Pancreas (tissue), 10 donors: ENCODE measurements around the gene VAV2. TPM values are rescaled to one million over a fixed set of nuclear protein-coding genes. Genes with fewer than 3 reads are reported as not detected.

Experiments
- ATAC-seq, 4 donors: fragments of 200-7000 bp; cut with Tn5 transposase; one replicate each; pipeline versions ENCODE4 v1.8.0 to v1.9.1; 2020; ENCODE audit warnings: mild to moderate bottlenecking in 4 of 4, moderate library complexity in 4 of 4
- DNase-seq, 6 donors: peaks; one replicate each; pipeline ENCODE4 v3.0.0-alpha.2; 2020
- FAIRE-seq: peaks from 2 replicates; lab custom pipeline; 2012; peaks lifted over from hg19 to GRCh38; lab: Jason Lieb, UNC
- H3K27ac ChIP-seq, 4 donors: fragments of 200-600 bp; sonication (generic); 1 replicate in 3 of 4; 2 replicates in 1 of 4; pipeline versions ENCODE4 v1.5.0 to v1.8.0; 2020
- H3K27me3 ChIP-seq, 4 donors: fragments of 200-600 bp; one replicate each; pipeline ENCODE4 v1.8.0; 2021
- H3K36me3 ChIP-seq, 3 donors: fragments of 200-600 bp; sonication (generic) in 1 of 3; one replicate each; pipeline versions ENCODE4 v1.5.0 to v1.8.0; 2020 to 2021
- H3K4me1 ChIP-seq, 3 donors: fragments of 200-600 bp; one replicate each; pipeline ENCODE4 v1.8.0; 2021
- H3K4me3 ChIP-seq, 4 donors: fragments of 200-600 bp; sonication (generic) in 2 of 4; one replicate each; pipeline versions ENCODE4 v1.5.0 to v1.8.0; 2020 to 2021
- H3K9me3 ChIP-seq, 4 donors: fragments of 200-600 bp; one replicate each; pipeline ENCODE4 v1.8.0; 2021
- WGBS, 2 donors: extraction: QIAGEN DNeasy Blood & Tissue Kit; methylation state at CpG; one replicate each; pipeline ENCODE4 v1.1.7; 2013; 5-methylcytosine and 5-hydroxymethylcytosine counted together
- intact Hi-C, 3 donors: fragments of 100-400 bp; cut with DNase I; formaldehyde crosslinking; loops; one replicate each; pipeline versions ENCODE4 v1.11.1 to v1.14.2; 2022
- polyA plus RNA-seq, 2 donors: library from polyadenylated mRNA; stranded (reverse); fragments of 200-250 nt; gene quantifications; one replicate each; pipeline ENCODE4 v1.2.3, GENCODE V29; 2013
- total RNA-seq, 6 donors: library from RNA; stranded (reverse); fragmentation: NEBNext Ultra II Directional in 4 of 6; extraction: Animal tissue kit (Norgen Biotek cat#: 25700) in 4 of 6; gene quantifications; one replicate each; pipeline versions ENCODE4 v1.2.1 to v1.2.4, GENCODE V29; 2021 to 2023
- TF ChIP-seq, protein P1 (sequence below), 4 donors: fragments of 200-600 bp; sonication (generic) in 3 of 4; IDR thresholded peaks; one replicate each; pipeline versions ENCODE4 v1.5.0 to v1.8.0; 2021; ENCODE audit warnings: antibody characterized with exemption in 4 of 4
- donor health status: healthy with polysubstance abuse.
- donor health status: DM: no; HTN: no; CAD: no; lungs with moderate emphysema.
- donor health status: DM: no; HTN: no; CAD: no.
- donor health status: control.
- donor health status: control.
- donor health status: Bipolar disorder and iron deficiency.
- donor health status: DM: yes; HTN: yes; CAD: no.
- donor health status: DM: no; HTN: no; CAD: no.
- donor health status: DM: no; HTN: no; CAD: no.
- donor health status: DM: yes; HTN: yes; CAD: no.

VAV2 gene
- total and polyA plus RNA-seq, 8 donors = 20.5 to 41.0 (median 33.6) TPM

DNA sequence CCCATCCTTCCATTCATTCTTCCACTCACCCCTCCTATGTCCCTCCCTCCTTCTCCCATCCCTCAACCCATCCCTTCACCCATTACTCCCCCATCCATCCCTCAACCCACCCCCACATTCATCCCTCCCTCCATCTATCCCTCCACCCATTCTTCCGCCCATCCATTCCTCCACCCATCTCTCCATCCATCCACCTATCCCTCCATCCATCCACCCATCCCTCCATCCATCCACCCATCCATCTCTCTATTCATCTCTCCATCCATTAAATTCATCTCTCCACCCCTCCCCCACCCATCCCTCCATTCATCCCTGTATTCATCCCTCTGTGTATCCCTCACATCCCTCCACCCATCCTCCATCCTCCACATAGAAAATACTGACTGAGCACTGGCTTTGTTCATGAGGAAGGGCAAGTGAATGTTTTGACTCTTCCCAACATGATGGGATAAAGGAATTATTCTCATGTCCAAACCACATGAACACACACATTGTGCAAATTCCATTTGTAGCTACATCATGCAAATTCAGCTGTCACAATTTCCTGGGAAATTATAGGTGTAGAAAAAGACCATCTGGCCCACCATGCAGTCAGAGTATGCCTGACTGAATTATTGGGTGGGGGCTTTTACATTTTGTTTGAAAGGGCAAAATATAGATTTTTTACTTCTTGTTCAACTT, 6.9 kb upstream of the VAV2 start:
- ATAC-seq (no peak), FAIRE-seq (no peak)

DNA sequence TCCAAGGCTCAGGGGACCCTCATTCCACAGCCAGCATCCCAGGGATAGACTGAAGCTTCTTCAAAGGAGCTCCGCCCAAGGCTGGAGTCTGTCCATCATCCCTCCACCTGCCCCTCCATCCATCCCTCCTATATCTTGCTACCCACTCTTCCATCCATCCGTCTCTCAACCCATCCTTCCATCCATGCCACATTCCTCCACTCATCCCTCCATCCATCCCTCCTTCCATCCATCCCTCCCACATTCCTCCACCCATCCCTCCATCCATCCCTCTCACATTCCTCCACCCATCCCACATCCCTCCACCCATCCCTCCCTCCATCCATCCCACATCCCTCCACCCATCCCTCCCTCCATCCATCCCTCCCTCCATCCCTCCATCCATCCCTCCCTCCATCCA, 5.5 kb upstream of the VAV2 start:
- ATAC-seq = no peak
- intact Hi-C loops = loop anchor here (5.0 to 10.0 kb wide), 4 partner anchors 203 to 463 kb away; partner anchors contain the start of gene ADAMTSL2 (in 1 of the 3)
- no peak for DNase-seq
- Histone ChIP-seq H3K27ac (no peak overlapping the region), H3K27me3 (no peaks in the 10 kb centered on the region), H3K4me3 (no peak overlapping the region), H3K9me3 (no peaks in the 10 kb centered on the region), H3K4me1 (peaks cover 7 to 12% (median 9%) of the 10 kb centered on the region in 3 donors), H3K36me3 (no peaks in the 10 kb centered on the region)
- no peak for FAIRE-seq
- 77 to 87% methylated on average over 2 of the region's 2 CpGs for WGBS, 2 donors
- TF ChIP-seq, protein P1, sequence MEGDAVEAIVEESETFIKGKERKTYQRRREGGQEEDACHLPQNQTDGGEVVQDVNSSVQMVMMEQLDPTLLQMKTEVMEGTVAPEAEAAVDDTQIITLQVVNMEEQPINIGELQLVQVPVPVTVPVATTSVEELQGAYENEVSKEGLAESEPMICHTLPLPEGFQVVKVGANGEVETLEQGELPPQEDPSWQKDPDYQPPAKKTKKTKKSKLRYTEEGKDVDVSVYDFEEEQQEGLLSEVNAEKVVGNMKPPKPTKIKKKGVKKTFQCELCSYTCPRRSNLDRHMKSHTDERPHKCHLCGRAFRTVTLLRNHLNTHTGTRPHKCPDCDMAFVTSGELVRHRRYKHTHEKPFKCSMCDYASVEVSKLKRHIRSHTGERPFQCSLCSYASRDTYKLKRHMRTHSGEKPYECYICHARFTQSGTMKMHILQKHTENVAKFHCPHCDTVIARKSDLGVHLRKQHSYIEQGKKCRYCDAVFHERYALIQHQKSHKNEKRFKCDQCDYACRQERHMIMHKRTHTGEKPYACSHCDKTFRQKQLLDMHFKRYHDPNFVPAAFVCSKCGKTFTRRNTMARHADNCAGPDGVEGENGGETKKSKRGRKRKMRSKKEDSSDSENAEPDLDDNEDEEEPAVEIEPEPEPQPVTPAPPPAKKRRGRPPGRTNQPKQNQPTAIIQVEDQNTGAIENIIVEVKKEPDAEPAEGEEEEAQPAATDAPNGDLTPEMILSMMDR (IDR thresholded peaks at IDR 0.05) = no peak

More for the DNA sequence above, 6.9 kb upstream of the VAV2 start:
- Histone ChIP-seq H3K27ac (no peak overlapping the region), H3K4me1 (peaks cover 0 to 2% (median 2%) of the 10 kb centered on the region in 3 donors), H3K4me3 (no peak overlapping the region), H3K27me3 (no peaks in the 10 kb centered on the region), H3K36me3 (no peaks in the 10 kb centered on the region), H3K9me3 (no peaks in the 10 kb centered on the region)
- intact Hi-C loops = loop anchor here (5.0 to 10.0 kb wide), 4 partner anchors 204 to 464 kb away; partner anchors contain the start of gene ADAMTSL2 (in 1 of the 3)
- WGBS, 2 donors = 89 to 95% methylated on average over 1 of the region's 1 CpG
- TF ChIP-seq, protein P1 (IDR thresholded peaks at IDR 0.05) = no peak
- DNase-seq = no peak

DNA sequence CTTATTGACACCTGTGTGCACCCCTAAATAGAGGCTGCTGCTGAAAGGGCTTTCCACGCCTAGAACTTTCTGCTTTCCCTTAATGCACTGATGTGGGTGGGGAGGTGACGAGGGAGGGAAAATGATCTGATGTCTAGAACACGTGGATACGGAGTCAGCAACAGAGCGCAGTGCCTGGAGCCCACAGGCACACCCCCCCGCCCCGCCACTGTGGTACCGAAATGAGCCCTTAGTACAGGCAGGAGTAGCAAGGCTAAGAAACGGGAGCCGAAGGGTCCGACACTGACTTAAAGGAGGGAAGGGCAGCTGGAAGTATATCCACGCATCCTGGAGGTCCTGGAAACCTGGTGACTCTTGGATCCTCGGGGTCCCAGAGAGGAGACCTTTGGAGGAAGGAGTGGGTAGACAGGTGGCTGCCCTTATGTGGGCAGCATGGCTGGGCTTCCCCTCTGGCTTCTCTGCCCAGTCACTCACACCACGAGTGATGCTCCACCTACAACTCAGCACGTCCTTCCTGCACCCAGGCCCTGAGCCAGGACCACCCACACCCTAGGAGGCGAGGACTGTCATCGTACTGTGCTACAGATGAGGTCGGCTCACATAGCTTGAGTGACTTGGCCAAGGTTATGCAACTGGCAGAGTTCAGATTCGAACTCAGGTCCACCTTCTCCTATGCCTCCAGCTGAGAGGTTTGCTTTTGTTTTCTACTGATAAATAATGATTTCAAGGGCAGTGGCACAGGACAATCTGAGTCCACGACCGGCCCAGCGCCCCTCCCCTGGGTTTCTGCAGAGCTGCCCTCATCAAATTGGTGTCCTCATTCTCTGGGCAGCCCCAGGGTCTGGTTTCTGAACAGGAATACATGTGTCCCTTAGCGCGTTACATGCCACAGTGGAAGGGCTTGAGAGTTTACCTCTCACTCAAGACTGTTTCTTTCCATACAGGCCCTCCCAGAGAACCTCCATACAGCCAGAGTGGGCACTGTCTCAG, 4.7 kb upstream of the VAV2 start:
- H3K9me3 ChIP-seq = no peaks in the 10 kb centered on the region
- 36 to 43% methylated on average over 24 of the region's 24 CpGs for WGBS, 2 donors
- H3K27ac ChIP-seq = no peak overlapping the region
- TF ChIP-seq, protein P1 (IDR thresholded peaks at IDR 0.05) = no peak
- H3K4me1 ChIP-seq = peaks cover 7 to 12% (median 9%) of the 10 kb centered on the region in 3 donors
- H3K27me3 ChIP-seq = no peaks in the 10 kb centered on the region
- intact Hi-C loops = loop anchor here (5.0 to 10.0 kb wide), 4 partner anchors 202 to 462 kb away; partner anchors contain the start of gene ADAMTSL2 (in 1 of the 3)
- ATAC-seq = no peak
- FAIRE-seq = no peak
- no peaks in the 10 kb centered on the region for H3K36me3 ChIP-seq
- DNase-seq = no peak
- H3K4me3 ChIP-seq = no peak overlapping the region

DNA sequence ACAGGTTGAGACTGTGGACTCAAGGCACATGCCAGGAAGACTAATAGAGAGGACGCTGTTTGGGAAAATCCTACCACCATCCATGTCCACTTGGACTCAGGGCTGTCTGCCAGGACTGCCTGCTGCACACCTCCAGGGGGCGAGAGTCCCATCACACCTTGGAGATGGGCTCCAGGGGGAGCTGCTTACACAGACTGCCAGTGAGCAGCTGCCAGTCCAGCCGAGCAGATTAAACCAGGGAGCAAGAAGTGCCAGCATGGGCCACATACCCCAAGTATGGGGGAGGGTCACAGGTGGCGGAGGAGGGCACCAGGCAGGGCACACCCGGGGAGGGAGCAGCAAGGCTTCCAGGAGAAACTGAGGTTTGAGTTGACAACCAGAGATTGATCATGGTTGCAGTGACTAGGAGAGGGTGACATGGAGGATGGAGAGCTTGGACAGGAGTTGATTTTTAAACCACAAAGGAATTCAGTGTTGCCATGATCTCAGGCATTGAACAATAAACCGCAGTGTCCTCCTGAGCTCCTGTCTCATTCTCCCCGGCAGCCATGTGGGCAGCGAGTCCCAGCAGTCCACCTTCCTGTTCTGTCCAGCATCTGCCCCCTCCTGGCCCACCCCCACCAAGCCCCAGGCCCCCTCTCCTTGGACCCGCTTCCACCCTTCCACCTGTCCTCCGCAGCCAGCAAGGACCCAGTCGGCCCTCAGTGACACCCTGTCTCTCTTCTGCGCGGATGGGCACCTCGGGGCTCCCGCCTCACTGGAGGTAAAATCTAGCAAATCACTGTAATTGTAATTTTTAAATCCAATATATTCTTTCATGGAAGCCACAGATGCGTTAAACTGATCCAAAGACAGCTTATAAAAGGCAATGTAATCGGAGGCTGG, 3.1 kb upstream of the VAV2 start:
- H3K36me3 ChIP-seq = no peaks in the 10 kb centered on the region
- DNase-seq = no peak
- no peak for ATAC-seq
- no peak overlapping the region for H3K4me3 ChIP-seq
- H3K9me3 ChIP-seq = no peaks in the 10 kb centered on the region
- peaks cover 9 to 13% (median 12%) of the 10 kb centered on the region in 3 donors for H3K4me1 ChIP-seq
- H3K27me3 ChIP-seq = no peaks in the 10 kb centered on the region
- FAIRE-seq = no peak
- no peak overlapping the region for H3K27ac ChIP-seq
- intact Hi-C loops = loop anchor here (5.0 to 10.0 kb wide), 4 partner anchors 200 to 460 kb away; partner anchors contain the start of gene ADAMTSL2 (in 1 of the 3)
- 41 to 45% methylated on average over 17 of the region's 17 CpGs for WGBS, 2 donors
- TF ChIP-seq, protein P1 (IDR thresholded peaks at IDR 0.05) = no peak
